ENCODE measurements around the gene APCDD1L. TPM values are rescaled to one million over a fixed set of nuclear protein-coding genes. Genes with fewer than 3 reads are reported as not detected.
"Not testable (repeated sequence)": the region's sequence is repeated elsewhere in the genome, so short reads cannot be mapped to it uniquely, and the experiment has no call there.

Gene APCDD1L
- total RNA-seq, 2 experiments from 2014 or later = not detected

- no peak overlapping the region for H3K27ac Mint-ChIP-seq
- intact Hi-C loops (cut with micrococcal nuclease) = no loop called here
- H3K9me3 Mint-ChIP-seq = no peaks in the 10 kb centered on the region
- H3K36me3 Mint-ChIP-seq (ENCODE audit: low read depth) = peaks cover 18% of the 10 kb centered on the region
- H3K4me3 Mint-ChIP-seq = no peak overlapping the region
- ChIA-PET POLR2A (interaction anchor here (1.0 kb wide), 1 partner anchor 10 kb away, joined by 3 read pairs; no protein-coding TSS in a partner anchor), CTCF (interaction anchor here (1.2 to 1.5 kb wide), 2 partner anchors 14 to 15 kb away, joined by 5 read pairs; no protein-coding TSS in a partner anchor)
- no peak for DNase-seq
- no peak for TF ChIP-seq CTCF (IDR thresholded peaks at IDR 0.05)
- no peak for ATAC-seq
- no peaks in the 10 kb centered on the region for H3K27me3 Mint-ChIP-seq
- peaks cover 38% of the 10 kb centered on the region for H3K4me1 Mint-ChIP-seq (ENCODE audit: low read depth)
These were observed 82.8 kb downstream of the APCDD1L start for GRCh38 chr20:58432186-58432954.

GRCh38 chr20:58431134-58431533 is 84.1 kb downstream of the APCDD1L start:
- CTCF ChIA-PET = interaction anchor here (1.5 kb wide), 1 partner anchor 12 kb away, joined by 5 read pairs; no protein-coding TSS in a partner anchor
- no peaks in the 10 kb centered on the region for H3K27me3 Mint-ChIP-seq
- H3K4me1 Mint-ChIP-seq (ENCODE audit: low read depth) = peaks cover 35% of the 10 kb centered on the region
- H3K27ac Mint-ChIP-seq = no peak overlapping the region
- intact Hi-C loops (cut with micrococcal nuclease) = no loop called here
- TF ChIP-seq CTCF (IDR thresholded peaks at IDR 0.05) = no peak
- H3K36me3 Mint-ChIP-seq (ENCODE audit: low read depth) = peaks cover 16% of the 10 kb centered on the region
- no peak overlapping the region for H3K4me3 Mint-ChIP-seq
- POLR2A ChIA-PET = no interaction called here
- no peaks in the 10 kb centered on the region for H3K9me3 Mint-ChIP-seq
- ATAC-seq = no peak
- DNase-seq = no peak

GRCh38 chr20:58429303-58429702 is 85.9 kb downstream of the APCDD1L start:
- intact Hi-C loops (cut with micrococcal nuclease) = no loop called here
- H3K36me3 Mint-ChIP-seq (ENCODE audit: low read depth) = peaks cover 17% of the 10 kb centered on the region
- H3K4me3 Mint-ChIP-seq = no peak overlapping the region
- H3K27ac Mint-ChIP-seq = no peak overlapping the region
- POLR2A ChIA-PET = no interaction called here
- ATAC-seq (no peak), DNase-seq (no peak)
- H3K4me1 Mint-ChIP-seq (ENCODE audit: low read depth) = peaks cover 31% of the 10 kb centered on the region
- TF ChIP-seq CTCF (IDR thresholded peaks at IDR 0.05) = no peak
- CTCF ChIA-PET = no interaction called here
- H3K9me3 Mint-ChIP-seq = no peaks in the 10 kb centered on the region
- H3K27me3 Mint-ChIP-seq = no peaks in the 10 kb centered on the region

- TF ChIP-seq CTCF (IDR thresholded peaks at IDR 0.05) = no peak
- Mint-ChIP-seq H3K27me3 (no peaks in the 10 kb centered on the region), H3K9me3 (no peaks in the 10 kb centered on the region), H3K27ac (no peak overlapping the region), H3K4me1 (ENCODE audit: low read depth) (peaks cover 26% of the 10 kb centered on the region), H3K36me3 (ENCODE audit: low read depth) (peaks cover 19% of the 10 kb centered on the region), H3K4me3 (no peak overlapping the region)
- ChIA-PET POLR2A (interaction anchor here (1.0 kb wide), 1 partner anchor 24 kb away, joined by 3 read pairs; no protein-coding TSS in a partner anchor), CTCF (no interaction called here)
- ATAC-seq (no peak), DNase-seq (no peak)
- intact Hi-C loops (cut with micrococcal nuclease) = no loop called here
These were observed 86.8 kb downstream of the APCDD1L start for GRCh38 chr20:58428364-58428763.

GRCh38 chr20:58427571-58427970 is 87.6 kb downstream of the APCDD1L start:
- POLR2A ChIA-PET; H3K27me3 Mint-ChIP-seq; H3K27ac Mint-ChIP-seq; CTCF ChIA-PET; DNase-seq; ATAC-seq; intact Hi-C loops (cut with micrococcal nuclease); H3K9me3 Mint-ChIP-seq; H3K4me3 Mint-ChIP-seq: not testable (repeated sequence)
- H3K4me1 Mint-ChIP-seq (ENCODE audit: low read depth) = peaks cover 18% of the 10 kb centered on the region
- peaks cover 18% of the 10 kb centered on the region for H3K36me3 Mint-ChIP-seq (ENCODE audit: low read depth)

Data from activated CD8-positive, alpha-beta T cell treated with anti-CD3 and anti-CD28 coated beads for 36 hours (primary cell).